ENCODE results near the gene LMNTD2.

Gene LMNTD2

GRCh38 chr11:536841-537621, 23.5 kb downstream of the LMNTD2 start, which contains the start of gene LRRC56:
Gene LRRC56 (plus strand): TSS chr11:537527. CDS start chr11:540685, 3,158 bp downstream.
- intact Hi-C loops (cut with DNase I): no loop called here
- peak in 7 of 10 donors; percentile 34 to 95 (median 56) for DNase-seq

GRCh38 chr11:535519-536454, 24.8 kb downstream of the LMNTD2 start, which contains the start of gene HRAS:
Gene HRAS (minus strand): TSS chr11:535576.
- intact Hi-C loops (cut with DNase I): no loop called here
- DNase-seq: peak; percentile 87 to 100 (median 96)

- no peak for DNase-seq
- intact Hi-C loops (cut with DNase I): no loop called here
These were observed 25.4 kb downstream of the LMNTD2 start for GRCh38 chr11:535210-535518.

- DNase-seq: peak in 3 of 10 donors; percentile 69 to 88 (median 81)
- intact Hi-C loops (cut with DNase I): no loop called here
These were observed 25.9 kb downstream of the LMNTD2 start for GRCh38 chr11:534396-535209.

GRCh38 chr11:533586-534395, 26.7 kb downstream of the LMNTD2 start:
- intact Hi-C loops (cut with DNase I): no loop called here
- peak in 2 of 10 donors; percentile 71 to 80 for DNase-seq

- peak in 1 of 10 donors; percentile 81 for DNase-seq
These were observed 27.5 kb downstream of the LMNTD2 start for GRCh38 chr11:532986-533585.

GRCh38 chr11:532527-532985, 28.0 kb downstream of the LMNTD2 start:
- intact Hi-C loops (cut with DNase I): no loop called here

More at GRCh38 chr11:532986-533585, 27.5 kb downstream of the LMNTD2 start:
- intact Hi-C loops (cut with DNase I): no loop called here

GRCh38 chr11:531919-532526, 28.5 kb downstream of the LMNTD2 start:
- no peak for DNase-seq

More at GRCh38 chr11:532527-532985, 28.0 kb downstream of the LMNTD2 start:
- DNase-seq: no peak

GRCh38 chr11:530960-531831, 29.3 kb downstream of the LMNTD2 start:
- intact Hi-C loops (cut with DNase I): no loop called here
- peak in 1 of 10 donors; percentile 64 for DNase-seq

More at GRCh38 chr11:531919-532526, 28.5 kb downstream of the LMNTD2 start:
- intact Hi-C loops (cut with DNase I): no loop called here

- peak in 2 of 10 donors; percentile 58 to 77 for DNase-seq
- intact Hi-C loops (cut with DNase I): no loop called here
These were observed 30.7 kb downstream of the LMNTD2 start for GRCh38 chr11:529728-530411.

GRCh38 chr11:528815-529727, 31.5 kb downstream of the LMNTD2 start:
- intact Hi-C loops (cut with DNase I): no loop called here
- peak in 1 of 10 donors; percentile 58 for DNase-seq

- intact Hi-C loops (cut with DNase I): no loop called here
These were observed 32.2 kb downstream of the LMNTD2 start for GRCh38 chr11:528166-528814.

GRCh38 chr11:526192-526591, 34.3 kb downstream of the LMNTD2 start:
- intact Hi-C loops (cut with DNase I): no loop called here
- peak in 1 of 10 donors; percentile 58 for DNase-seq

More at GRCh38 chr11:528166-528814, 32.2 kb downstream of the LMNTD2 start:
- DNase-seq: peak in 1 of 10 donors; percentile 61

- DNase-seq: no peak
- intact Hi-C loops (cut with DNase I): no loop called here
These were observed 39.3 kb downstream of the LMNTD2 start for GRCh38 chr11:521177-521688.

Data from posterior cingulate gyrus (tissue), 11 donors.